ENCODE results near the gene UBE2G2.

- TF ChIP-seq POLR2A (IDR thresholded peaks at IDR 0.05) (no peak), POLR2AphosphoS5 (IDR thresholded peaks at IDR 0.05) (no peak)
- TF ChIP-seq, protein P1, sequence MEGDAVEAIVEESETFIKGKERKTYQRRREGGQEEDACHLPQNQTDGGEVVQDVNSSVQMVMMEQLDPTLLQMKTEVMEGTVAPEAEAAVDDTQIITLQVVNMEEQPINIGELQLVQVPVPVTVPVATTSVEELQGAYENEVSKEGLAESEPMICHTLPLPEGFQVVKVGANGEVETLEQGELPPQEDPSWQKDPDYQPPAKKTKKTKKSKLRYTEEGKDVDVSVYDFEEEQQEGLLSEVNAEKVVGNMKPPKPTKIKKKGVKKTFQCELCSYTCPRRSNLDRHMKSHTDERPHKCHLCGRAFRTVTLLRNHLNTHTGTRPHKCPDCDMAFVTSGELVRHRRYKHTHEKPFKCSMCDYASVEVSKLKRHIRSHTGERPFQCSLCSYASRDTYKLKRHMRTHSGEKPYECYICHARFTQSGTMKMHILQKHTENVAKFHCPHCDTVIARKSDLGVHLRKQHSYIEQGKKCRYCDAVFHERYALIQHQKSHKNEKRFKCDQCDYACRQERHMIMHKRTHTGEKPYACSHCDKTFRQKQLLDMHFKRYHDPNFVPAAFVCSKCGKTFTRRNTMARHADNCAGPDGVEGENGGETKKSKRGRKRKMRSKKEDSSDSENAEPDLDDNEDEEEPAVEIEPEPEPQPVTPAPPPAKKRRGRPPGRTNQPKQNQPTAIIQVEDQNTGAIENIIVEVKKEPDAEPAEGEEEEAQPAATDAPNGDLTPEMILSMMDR (IDR thresholded peaks at IDR 0.05 in 8 of 11, conservative IDR thresholded peaks at IDR 0.05 in 3 of 11), result no peak
Measured at GRCh38 chr21:44805859-44806258, 4.2 kb upstream of the UBE2G2 start.

All from spleen (tissue), 7 donors.